GM23338 (cell line): ENCODE data around the gene WT1. TPM values are rescaled to one million over a fixed set of nuclear protein-coding genes. Genes with fewer than 3 reads are reported as not detected.

Experiments used
- ATAC-seq: fragments of 200-7000 bp; cut with Tn5 transposase; 3 replicates; pipeline ENCODE4 v1.9.1; 2020
- DNase-seq: peaks from one replicate; pipeline ENCODE4 v3.0.0-alpha.2; 2015; ENCODE audit warnings: low spot score
- H2AFZ ChIP-seq: fragments of 200-600 bp; sonication (generic); 2 replicates; pipeline ENCODE4 v1.8.0; 2016; ENCODE audit warnings: antibody characterized with exemption, mild to moderate bottlenecking, moderate library complexity
- H3F3A ChIP-seq: fragments of 200-600 bp; sonication (generic); replicated peaks from 2 replicates; pipeline ENCODE4 v1.8.0; 2017; ENCODE audit warnings: antibody characterized with exemption, mixed run types, low read depth
- H3K27ac ChIP-seq: fragments of 200-600 bp; sonication (generic); 2 replicates; pipeline ENCODE4 v1.6.1; 2016; ENCODE audit warnings: low read depth
- H3K27me3 ChIP-seq: fragments of 200-600 bp; sonication (generic); 2 replicates; pipeline ENCODE4 v1.8.0; 2016; ENCODE audit warnings: mild to moderate bottlenecking, mixed run types, moderate library complexity; ENCODE audit not compliant: insufficient read depth
- H3K36me3 ChIP-seq: fragments of 200-600 bp; sonication (generic); 2 replicates; pipeline ENCODE4 v1.8.0; 2016; ENCODE audit warnings: mild to moderate bottlenecking; ENCODE audit not compliant: insufficient read depth
- H3K4me1 ChIP-seq: fragments of 200-600 bp; sonication (generic); 2 replicates; pipeline ENCODE4 v1.8.0; 2016; ENCODE audit warnings: mild to moderate bottlenecking, moderate library complexity; ENCODE audit not compliant: insufficient read depth
- H3K4me2 ChIP-seq: fragments of 200-600 bp; sonication (generic); 2 replicates; pipeline ENCODE4 v1.7.1; 2017; ENCODE audit warnings: mixed run types
- H3K4me3 ChIP-seq: fragments of 200-600 bp; sonication (generic); 2 replicates; pipeline ENCODE4 v1.6.1; 2016; ENCODE audit warnings: mixed run types
- H3K79me2 ChIP-seq: fragments of 200-600 bp; sonication (generic); replicated peaks from 2 replicates; pipeline ENCODE4 v1.8.0; 2017; ENCODE audit warnings: mild to moderate bottlenecking; ENCODE audit not compliant: insufficient read depth
- H3K9me2 ChIP-seq: fragments of 200-600 bp; sonication (generic); 2 replicates; pipeline ENCODE4 v1.8.0; 2017; ENCODE audit not compliant: insufficient read depth
- H4K20me1 ChIP-seq: fragments of 200-600 bp; sonication (generic); replicated peaks from 2 replicates; pipeline ENCODE4 v1.8.0; 2017; ENCODE audit warnings: mild to moderate bottlenecking; ENCODE audit not compliant: insufficient read depth
- H3K27ac Mint-ChIP-seq: 2 replicates; pipeline ENCODE4 v1.8.0; 2020; ENCODE audit warnings: inconsistent platforms, mild to moderate bottlenecking, moderate library complexity, mixed read lengths
- H3K27me3 Mint-ChIP-seq: 3 replicates; pipeline ENCODE4 v1.8.0; 2022; ENCODE audit warnings: low read depth, mild to moderate bottlenecking, moderate library complexity, mixed read lengths, inconsistent platforms; ENCODE audit not compliant: insufficient read depth, poor library complexity
- H3K36me3 Mint-ChIP-seq: 3 replicates; pipeline ENCODE4 v1.8.0; 2021; ENCODE audit warnings: low read depth, mild to moderate bottlenecking, inconsistent platforms, moderate library complexity, mixed read lengths
- H3K4me1 Mint-ChIP-seq: 3 replicates; pipeline ENCODE4 v1.8.0; 2020; ENCODE audit warnings: mild to moderate bottlenecking, inconsistent platforms, mixed read lengths
- H3K4me3 Mint-ChIP-seq: 3 replicates; pipeline ENCODE4 v1.8.0; 2021; ENCODE audit warnings: moderate library complexity, mild to moderate bottlenecking, inconsistent platforms, mixed read lengths
- H3K9me3 Mint-ChIP-seq: 3 replicates; pipeline ENCODE4 v1.8.0; 2020; ENCODE audit warnings: moderate library complexity, mild to moderate bottlenecking, inconsistent platforms, mixed read lengths
- ETS1 ChIP-seq: IDR thresholded peaks from 2 replicates; pipeline ENCODE4 v1.6.1; 2016; ENCODE audit warnings: antibody characterized with exemption
- EZH2 ChIP-seq: fragments of 200-600 bp; sonication (generic); IDR thresholded peaks from one replicate; pipeline ENCODE4 v1.8.0; 2017; ENCODE audit warnings: antibody characterized with exemption, mild to moderate bottlenecking, low read depth; ENCODE audit not compliant: unreplicated experiment
- POLR2AphosphoS5 ChIP-seq: IDR thresholded peaks from 2 replicates; pipeline ENCODE4 v1.6.1; 2016; ENCODE audit warnings: antibody characterized with exemption, low read depth
- ZNF114 ChIP-seq: fragments of 250-450 bp; sonication (Bioruptor Pico); IDR thresholded peaks from 2 replicates; pipeline ENCODE4 v1.5.0; 2020; ENCODE audit warnings: mild to moderate bottlenecking, moderate library complexity
- polyA plus RNA-seq: library from polyadenylated mRNA; unstranded; fragments of >200 nt; fragmentation: Nextera tagmentation; extraction: Ambion mirVana; gene quantifications from 2 replicates; pipeline ENCODE4 v1.2.1, GENCODE V29; 2016
- total RNA-seq: library from RNA; depleted of rRNA; stranded (reverse); fragments of >200 nt; shearing (Covaris generic); gene quantifications from 2 replicates; pipeline ENCODE4 v1.2.3, GENCODE V29; 2014
- TF ChIP-seq, protein P1 (sequence below): fragments of 250-450 bp; sonication (Bioruptor Pico); IDR thresholded peaks from 2 replicates; pipeline ENCODE4 v1.5.0; 2020; ENCODE audit warnings: mild to moderate bottlenecking, moderate library complexity
- TF ChIP-seq, protein P2 (sequence below): IDR thresholded peaks from one replicate; pipeline ENCODE4 v1.6.1; 2018; ENCODE audit warnings: antibody characterized with exemption; ENCODE audit not compliant: unreplicated experiment

The WT1 gene
- total and polyA plus RNA-seq, 2 experiments from 2014 or later = 0.21 TPM; not detected in 1

- TF ChIP-seq, protein P1, sequence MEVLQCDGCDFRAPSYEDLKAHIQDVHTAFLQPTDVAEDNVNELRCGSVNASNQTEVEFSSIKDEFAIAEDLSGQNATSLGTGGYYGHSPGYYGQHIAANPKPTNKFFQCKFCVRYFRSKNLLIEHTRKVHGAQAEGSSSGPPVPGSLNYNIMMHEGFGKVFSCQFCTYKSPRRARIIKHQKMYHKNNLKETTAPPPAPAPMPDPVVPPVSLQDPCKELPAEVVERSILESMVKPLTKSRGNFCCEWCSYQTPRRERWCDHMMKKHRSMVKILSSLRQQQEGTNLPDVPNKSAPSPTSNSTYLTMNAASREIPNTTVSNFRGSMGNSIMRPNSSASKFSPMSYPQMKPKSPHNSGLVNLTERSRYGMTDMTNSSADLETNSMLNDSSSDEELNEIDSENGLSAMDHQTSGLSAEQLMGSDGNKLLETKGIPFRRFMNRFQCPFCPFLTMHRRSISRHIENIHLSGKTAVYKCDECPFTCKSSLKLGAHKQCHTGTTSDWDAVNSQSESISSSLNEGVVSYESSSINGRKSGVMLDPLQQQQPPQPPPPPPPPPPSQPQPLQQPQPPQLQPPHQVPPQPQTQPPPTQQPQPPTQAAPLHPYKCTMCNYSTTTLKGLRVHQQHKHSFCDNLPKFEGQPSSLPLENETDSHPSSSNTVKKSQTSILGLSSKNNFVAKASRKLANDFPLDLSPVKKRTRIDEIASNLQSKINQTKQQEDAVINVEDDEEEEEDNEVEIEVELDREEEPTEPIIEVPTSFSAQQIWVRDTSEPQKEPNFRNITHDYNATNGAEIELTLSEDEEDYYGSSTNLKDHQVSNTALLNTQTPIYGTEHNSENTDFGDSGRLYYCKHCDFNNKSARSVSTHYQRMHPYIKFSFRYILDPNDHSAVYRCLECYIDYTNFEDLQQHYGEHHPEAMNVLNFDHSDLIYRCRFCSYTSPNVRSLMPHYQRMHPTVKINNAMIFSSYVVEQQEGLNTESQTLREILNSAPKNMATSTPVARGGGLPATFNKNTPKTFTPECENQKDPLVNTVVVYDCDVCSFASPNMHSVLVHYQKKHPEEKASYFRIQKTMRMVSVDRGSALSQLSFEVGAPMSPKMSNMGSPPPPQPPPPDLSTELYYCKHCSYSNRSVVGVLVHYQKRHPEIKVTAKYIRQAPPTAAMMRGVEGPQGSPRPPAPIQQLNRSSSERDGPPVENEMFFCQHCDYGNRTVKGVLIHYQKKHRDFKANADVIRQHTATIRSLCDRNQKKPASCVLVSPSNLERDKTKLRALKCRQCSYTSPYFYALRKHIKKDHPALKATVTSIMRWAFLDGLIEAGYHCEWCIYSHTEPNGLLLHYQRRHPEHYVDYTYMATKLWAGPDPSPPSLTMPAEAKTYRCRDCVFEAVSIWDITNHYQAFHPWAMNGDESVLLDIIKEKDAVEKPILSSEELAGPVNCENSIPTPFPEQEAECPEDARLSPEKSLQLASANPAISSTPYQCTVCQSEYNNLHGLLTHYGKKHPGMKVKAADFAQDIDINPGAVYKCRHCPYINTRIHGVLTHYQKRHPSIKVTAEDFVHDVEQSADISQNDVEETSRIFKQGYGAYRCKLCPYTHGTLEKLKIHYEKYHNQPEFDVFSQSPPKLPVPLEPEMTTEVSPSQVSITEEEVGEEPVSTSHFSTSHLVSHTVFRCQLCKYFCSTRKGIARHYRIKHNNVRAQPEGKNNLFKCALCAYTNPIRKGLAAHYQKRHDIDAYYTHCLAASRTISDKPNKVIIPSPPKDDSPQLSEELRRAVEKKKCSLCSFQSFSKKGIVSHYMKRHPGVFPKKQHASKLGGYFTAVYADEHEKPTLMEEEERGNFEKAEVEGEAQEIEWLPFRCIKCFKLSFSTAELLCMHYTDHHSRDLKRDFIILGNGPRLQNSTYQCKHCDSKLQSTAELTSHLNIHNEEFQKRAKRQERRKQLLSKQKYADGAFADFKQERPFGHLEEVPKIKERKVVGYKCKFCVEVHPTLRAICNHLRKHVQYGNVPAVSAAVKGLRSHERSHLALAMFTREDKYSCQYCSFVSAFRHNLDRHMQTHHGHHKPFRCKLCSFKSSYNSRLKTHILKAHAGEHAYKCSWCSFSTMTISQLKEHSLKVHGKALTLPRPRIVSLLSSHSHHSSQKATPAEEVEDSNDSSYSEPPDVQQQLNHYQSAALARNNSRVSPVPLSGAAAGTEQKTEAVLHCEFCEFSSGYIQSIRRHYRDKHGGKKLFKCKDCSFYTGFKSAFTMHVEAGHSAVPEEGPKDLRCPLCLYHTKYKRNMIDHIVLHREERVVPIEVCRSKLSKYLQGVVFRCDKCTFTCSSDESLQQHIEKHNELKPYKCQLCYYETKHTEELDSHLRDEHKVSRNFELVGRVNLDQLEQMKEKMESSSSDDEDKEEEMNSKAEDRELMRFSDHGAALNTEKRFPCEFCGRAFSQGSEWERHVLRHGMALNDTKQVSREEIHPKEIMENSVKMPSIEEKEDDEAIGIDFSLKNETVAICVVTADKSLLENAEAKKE = no peak
- TF ChIP-seq EZH2 = no peak
Observed at GRCh38 chr11:32381179-32381578, 54.2 kb downstream of the WT1 start (continued).

- peaks cover 3% of the 10 kb centered on the region for H3K27me3 Mint-ChIP-seq
- H3K79me2 ChIP-seq = no peaks in the 10 kb centered on the region
- H3K9me3 Mint-ChIP-seq = no peaks in the 10 kb centered on the region; the same call in 2 of the 3 replicates
- DNase-seq (no peak), ATAC-seq (no peak)
- no peaks in the 10 kb centered on the region for H3K36me3 ChIP-seq
- no peaks in the 10 kb centered on the region; the same call in 2 of the 3 replicates for H3K4me1 Mint-ChIP-seq
- H3K9me2 ChIP-seq = no peaks in the 10 kb centered on the region; the same call in 1 of the 2 replicates
- H2AFZ ChIP-seq = no peak overlapping the region
- no peaks in the 10 kb centered on the region for H3K36me3 Mint-ChIP-seq
- no peaks in the 10 kb centered on the region for H3K4me1 ChIP-seq
- no peaks in the 10 kb centered on the region for H4K20me1 ChIP-seq
- H3K4me3 ChIP-seq = no peak overlapping the region
- H3K4me2 ChIP-seq = no peak overlapping the region
- H3K4me3 Mint-ChIP-seq = no peak overlapping the region
- H3F3A ChIP-seq = no peaks in the 10 kb centered on the region
- H3K27ac Mint-ChIP-seq = no peak overlapping the region
- no peak overlapping the region for H3K27ac ChIP-seq
- no peaks in the 10 kb centered on the region for H3K27me3 ChIP-seq
- TF ChIP-seq, protein P2, sequence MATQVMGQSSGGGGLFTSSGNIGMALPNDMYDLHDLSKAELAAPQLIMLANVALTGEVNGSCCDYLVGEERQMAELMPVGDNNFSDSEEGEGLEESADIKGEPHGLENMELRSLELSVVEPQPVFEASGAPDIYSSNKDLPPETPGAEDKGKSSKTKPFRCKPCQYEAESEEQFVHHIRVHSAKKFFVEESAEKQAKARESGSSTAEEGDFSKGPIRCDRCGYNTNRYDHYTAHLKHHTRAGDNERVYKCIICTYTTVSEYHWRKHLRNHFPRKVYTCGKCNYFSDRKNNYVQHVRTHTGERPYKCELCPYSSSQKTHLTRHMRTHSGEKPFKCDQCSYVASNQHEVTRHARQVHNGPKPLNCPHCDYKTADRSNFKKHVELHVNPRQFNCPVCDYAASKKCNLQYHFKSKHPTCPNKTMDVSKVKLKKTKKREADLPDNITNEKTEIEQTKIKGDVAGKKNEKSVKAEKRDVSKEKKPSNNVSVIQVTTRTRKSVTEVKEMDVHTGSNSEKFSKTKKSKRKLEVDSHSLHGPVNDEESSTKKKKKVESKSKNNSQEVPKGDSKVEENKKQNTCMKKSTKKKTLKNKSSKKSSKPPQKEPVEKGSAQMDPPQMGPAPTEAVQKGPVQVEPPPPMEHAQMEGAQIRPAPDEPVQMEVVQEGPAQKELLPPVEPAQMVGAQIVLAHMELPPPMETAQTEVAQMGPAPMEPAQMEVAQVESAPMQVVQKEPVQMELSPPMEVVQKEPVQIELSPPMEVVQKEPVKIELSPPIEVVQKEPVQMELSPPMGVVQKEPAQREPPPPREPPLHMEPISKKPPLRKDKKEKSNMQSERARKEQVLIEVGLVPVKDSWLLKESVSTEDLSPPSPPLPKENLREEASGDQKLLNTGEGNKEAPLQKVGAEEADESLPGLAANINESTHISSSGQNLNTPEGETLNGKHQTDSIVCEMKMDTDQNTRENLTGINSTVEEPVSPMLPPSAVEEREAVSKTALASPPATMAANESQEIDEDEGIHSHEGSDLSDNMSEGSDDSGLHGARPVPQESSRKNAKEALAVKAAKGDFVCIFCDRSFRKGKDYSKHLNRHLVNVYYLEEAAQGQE = no peak
- TF ChIP-seq POLR2AphosphoS5 (no peak), ETS1 (no peak), ZNF114 (CRISPR knock-in tag) (no peak), EZH2 (no peak)
Observed at GRCh38 chr11:32379719-32380118, 55.6 kb downstream of the WT1 start.
